Spleen (tissue), 7 donors: ENCODE data around the gene BCAT1.
"Not testable (repeated sequence)": the region's sequence is repeated elsewhere in the genome, so short reads cannot be mapped to it uniquely, and the experiment has no call there.

Experiments used
- POLR2A ChIP-seq, 3 donors: fragments of 450-650 bp; IDR thresholded peaks; one replicate each; pipeline ENCODE4 v1.5.1; 2017; ENCODE audit warnings: antibody characterized with exemption in 3 of 3, mild to moderate bottlenecking in 1 of 3
- TF ChIP-seq, protein P1 (sequence below), 11 experiments: fragments of 200-600 bp in 7 of 11; fragments of 450-650 bp in 4 of 11; sonication (generic) in 4 of 11; IDR thresholded peaks in 8 of 11; conservative IDR thresholded peaks in 3 of 11; 1 replicate in 7 of 11; 2 replicates in 4 of 11; pipeline versions ENCODE4 v1.4.0 to v1.8.0; 2016 to 2021; ENCODE audit warnings: antibody characterized with exemption in 11 of 11, inconsistent platforms in 4 of 11, mild to moderate bottlenecking in 1 of 11
- donor health status: DM: no; HTN: no; CAD: no; lungs with moderate emphysema.
- donor health status: DM: no; HTN: no; CAD: no.
- donor health status: DM: no; HTN: no; CAD: no.

DNA sequence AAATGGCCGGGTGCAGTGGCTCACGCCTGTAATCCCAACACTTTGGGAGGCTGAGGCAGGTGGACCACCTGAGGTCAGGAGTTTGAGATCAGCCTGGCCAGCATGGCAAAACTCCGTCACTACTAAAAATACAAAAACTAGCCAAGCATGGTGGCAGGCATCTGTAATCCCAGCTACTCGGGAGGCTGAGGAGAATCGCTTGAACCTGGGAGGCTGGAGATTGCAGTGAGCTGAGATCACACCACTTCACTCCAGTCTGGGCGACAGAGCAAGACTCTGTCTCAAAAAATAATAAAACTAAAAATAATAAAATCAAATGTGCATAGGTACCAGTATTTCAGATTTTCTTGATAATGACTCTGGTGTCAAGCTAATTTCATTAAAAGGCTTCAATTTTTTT lies 9.3 kb downstream of the BCAT1 start:
- TF ChIP-seq, protein P1, sequence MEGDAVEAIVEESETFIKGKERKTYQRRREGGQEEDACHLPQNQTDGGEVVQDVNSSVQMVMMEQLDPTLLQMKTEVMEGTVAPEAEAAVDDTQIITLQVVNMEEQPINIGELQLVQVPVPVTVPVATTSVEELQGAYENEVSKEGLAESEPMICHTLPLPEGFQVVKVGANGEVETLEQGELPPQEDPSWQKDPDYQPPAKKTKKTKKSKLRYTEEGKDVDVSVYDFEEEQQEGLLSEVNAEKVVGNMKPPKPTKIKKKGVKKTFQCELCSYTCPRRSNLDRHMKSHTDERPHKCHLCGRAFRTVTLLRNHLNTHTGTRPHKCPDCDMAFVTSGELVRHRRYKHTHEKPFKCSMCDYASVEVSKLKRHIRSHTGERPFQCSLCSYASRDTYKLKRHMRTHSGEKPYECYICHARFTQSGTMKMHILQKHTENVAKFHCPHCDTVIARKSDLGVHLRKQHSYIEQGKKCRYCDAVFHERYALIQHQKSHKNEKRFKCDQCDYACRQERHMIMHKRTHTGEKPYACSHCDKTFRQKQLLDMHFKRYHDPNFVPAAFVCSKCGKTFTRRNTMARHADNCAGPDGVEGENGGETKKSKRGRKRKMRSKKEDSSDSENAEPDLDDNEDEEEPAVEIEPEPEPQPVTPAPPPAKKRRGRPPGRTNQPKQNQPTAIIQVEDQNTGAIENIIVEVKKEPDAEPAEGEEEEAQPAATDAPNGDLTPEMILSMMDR (IDR thresholded peaks at IDR 0.05 in 8 of 11, conservative IDR thresholded peaks at IDR 0.05 in 3 of 11): not testable (repeated sequence)
- not testable (repeated sequence) for TF ChIP-seq POLR2A (IDR thresholded peaks at IDR 0.05)
